Suprapubic skin (tissue), 4 donors: Measurements from ENCODE around the gene IRF7.

Source experiments
- CTCF ChIP-seq, 2 donors: fragments of 200-600 bp in 1 of 2; fragments of 450-650 bp in 1 of 2; sonication (generic) in 1 of 2; IDR thresholded peaks; one replicate each; pipeline ENCODE4 v1.5.1; 2016 to 2019; ENCODE audit warnings: antibody characterized with exemption in 2 of 2, mild to moderate bottlenecking in 1 of 2, moderate library complexity in 1 of 2
- EP300 ChIP-seq: sonication (generic); formaldehyde crosslinking; IDR thresholded peaks from one replicate; pipeline ENCODE4 v1.6.1; 2017; ENCODE audit warnings: antibody characterized with exemption
- POLR2A ChIP-seq, 2 donors: fragments of 450-650 bp; IDR thresholded peaks; one replicate each; pipeline ENCODE4 v1.6.1; 2017; ENCODE audit warnings: antibody characterized with exemption in 2 of 2, mild to moderate bottlenecking in 2 of 2, moderate library complexity in 2 of 2
- POLR2AphosphoS5 ChIP-seq, 3 donors: sonication (generic); formaldehyde crosslinking; IDR thresholded peaks; one replicate each; pipeline ENCODE4 v1.6.1; 2017; ENCODE audit warnings: antibody characterized with exemption in 3 of 3

GRCh38 chr11:574632-575312, 41.0 kb downstream of the IRF7 start:
- TF ChIP-seq CTCF (IDR thresholded peaks at IDR 0.05): no peak
- no peak for TF ChIP-seq POLR2A (IDR thresholded peaks at IDR 0.05)
- TF ChIP-seq POLR2AphosphoS5 (IDR thresholded peaks at IDR 0.05): no peak
- no peak for TF ChIP-seq EP300
